ENCODE results near the gene HHLA2.

HHLA2 gene

DNA sequence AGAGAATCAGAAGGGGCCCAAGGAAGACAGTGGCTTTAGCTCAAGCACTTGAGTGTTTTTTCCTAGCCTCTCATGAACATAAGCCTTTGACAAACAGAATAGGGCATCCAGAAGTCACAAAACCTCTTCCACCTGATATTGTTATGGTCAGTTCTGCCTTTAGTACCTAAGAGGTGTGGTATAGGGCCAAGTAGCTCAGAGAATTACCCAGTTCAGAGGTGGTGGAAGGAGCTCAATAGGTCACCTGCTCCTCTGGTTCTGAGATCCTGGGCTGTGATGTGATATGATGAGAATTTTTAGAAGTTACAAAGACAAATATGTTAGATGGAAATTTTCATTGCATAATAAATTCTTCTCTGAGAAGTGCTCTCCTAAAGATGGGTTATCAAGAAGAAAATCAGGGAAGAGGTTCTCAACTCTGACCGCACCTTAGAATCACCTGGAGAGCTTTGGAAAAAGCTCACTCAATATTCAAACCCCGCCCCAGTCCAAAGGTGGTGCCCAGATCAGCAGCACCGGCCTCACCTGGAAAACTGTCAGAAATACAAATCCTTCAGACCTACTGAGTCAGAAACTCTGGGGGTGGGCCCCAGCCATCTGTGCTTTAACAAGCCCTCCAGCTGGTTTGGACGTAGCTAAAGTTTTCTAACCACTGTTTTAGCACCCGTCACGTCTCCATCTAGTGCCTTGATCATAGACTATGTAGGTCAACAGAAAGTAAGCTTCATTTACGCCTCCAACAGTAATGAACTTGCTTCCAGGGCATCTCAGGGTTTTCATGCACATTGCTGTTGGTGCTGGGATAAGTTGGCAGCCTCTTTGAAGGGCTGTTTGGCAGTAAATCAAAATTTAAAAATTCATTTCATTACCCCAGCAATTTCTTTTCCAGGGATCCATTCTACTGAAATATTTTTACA, 112.8 kb downstream of the HHLA2 start:
- no peak overlapping the region for H3K4me3 ChIP-seq (ENCODE audit: control insufficient read depth in 1 of 7, extremely low read depth in 1 of 7, insufficient read depth in 4 of 7, low read depth in 2 of 7, low read length in 6 of 7)
- H3K4me1 ChIP-seq (ENCODE audit: control extremely low read depth in 1 of 4, control insufficient read depth in 4 of 4, insufficient read depth in 4 of 4, low read length in 3 of 4), result peaks cover 0 to 27% (median 10%) of the 10 kb centered on the region in 4 experiments
- no peak overlapping the region for H3K27ac ChIP-seq (ENCODE audit: insufficient read depth in 1 of 2, low read depth in 1 of 2, low read length in 2 of 2, poor library complexity in 1 of 2, severe bottlenecking in 2 of 2)
- no peaks in the 10 kb centered on the region for H3K36me3 ChIP-seq (ENCODE audit: control insufficient read depth in 4 of 4, insufficient read depth in 4 of 4, low read length in 3 of 4)
- peaks cover 0 to 3% (median 0%) of the 10 kb centered on the region in 5 experiments for H3K9me3 ChIP-seq (ENCODE audit: control extremely low read depth in 1 of 5, control insufficient read depth in 4 of 5, insufficient read depth in 2 of 5, low read depth in 1 of 5, low read length in 4 of 5)
- no peak for DNase-seq
- POLR2A ChIA-PET, result no interaction called here
- 96% methylated on average over 7 of the region's 7 CpGs for WGBS (ENCODE audit: insufficient coverage)
- CTCF ChIA-PET, result no interaction called here
- no peaks in the 10 kb centered on the region for H3K27me3 ChIP-seq (replicated peaks in 2 of 5; ENCODE audit: control insufficient read depth in 4 of 5, insufficient read depth in 5 of 5, low read length in 4 of 5)

DNA sequence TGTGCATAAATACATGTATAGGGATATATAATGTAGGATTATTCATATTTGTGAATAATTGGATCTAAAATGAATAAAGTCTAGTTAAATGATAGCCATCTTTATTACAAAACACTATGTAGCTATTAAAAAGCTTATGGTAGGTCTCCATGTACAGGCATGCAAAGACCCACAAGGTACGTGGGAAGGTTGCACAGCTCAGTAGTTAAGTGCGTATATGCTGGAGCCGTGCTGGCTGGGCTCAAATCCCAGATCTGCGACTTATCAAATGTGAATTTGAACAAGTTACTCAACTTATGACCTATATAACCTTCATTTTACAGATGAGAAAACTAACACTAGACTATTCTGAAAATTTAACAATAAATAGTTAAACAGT, 113.4 kb downstream of the HHLA2 start:
- Histone ChIP-seq H3K4me3 (ENCODE audit: control insufficient read depth in 1 of 7, extremely low read depth in 1 of 7, insufficient read depth in 4 of 7, low read depth in 2 of 7, low read length in 6 of 7) (no peak overlapping the region), H3K27me3 (replicated peaks in 2 of 5; ENCODE audit: control insufficient read depth in 4 of 5, insufficient read depth in 5 of 5, low read length in 4 of 5) (no peaks in the 10 kb centered on the region), H3K4me1 (ENCODE audit: control extremely low read depth in 1 of 4, control insufficient read depth in 4 of 4, insufficient read depth in 4 of 4, low read length in 3 of 4) (peaks cover 0 to 27% (median 10%) of the 10 kb centered on the region in 4 experiments), H3K9me3 (ENCODE audit: control extremely low read depth in 1 of 5, control insufficient read depth in 4 of 5, insufficient read depth in 2 of 5, low read depth in 1 of 5, low read length in 4 of 5) (peaks cover 0 to 3% (median 0%) of the 10 kb centered on the region in 5 experiments), H3K27ac (ENCODE audit: insufficient read depth in 1 of 2, low read depth in 1 of 2, low read length in 2 of 2, poor library complexity in 1 of 2, severe bottlenecking in 2 of 2) (no peak overlapping the region), H3K36me3 (ENCODE audit: control insufficient read depth in 4 of 4, insufficient read depth in 4 of 4, low read length in 3 of 4) (no peaks in the 10 kb centered on the region)
- DNase-seq, result no peak
- ChIA-PET POLR2A (no interaction called here), CTCF (no interaction called here)
- WGBS (ENCODE audit: insufficient coverage), result 100% methylated on average over 2 of the region's 4 CpGs

DNA sequence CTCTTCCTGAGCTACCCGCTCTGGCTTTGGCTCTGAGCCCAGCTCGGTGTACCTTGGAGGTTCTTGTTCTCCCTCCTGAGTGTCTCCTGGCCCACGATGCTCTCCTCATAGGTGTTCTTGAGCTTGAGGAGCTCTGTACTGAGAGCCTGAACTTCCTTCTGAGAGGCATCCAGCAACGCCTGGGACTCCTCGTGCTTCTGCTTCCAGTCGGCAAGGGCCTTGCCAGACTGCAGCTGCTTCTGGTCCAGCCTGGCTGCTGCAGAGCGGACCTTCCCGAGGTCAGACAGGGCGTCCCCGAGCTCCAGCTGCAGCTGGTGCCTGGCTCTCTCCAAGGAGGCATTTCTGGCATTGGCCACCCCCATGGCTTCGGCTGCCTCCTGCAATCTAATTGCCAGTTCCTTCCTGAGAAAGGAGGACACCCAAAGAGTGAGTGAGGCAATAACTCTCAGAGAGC, 114.2 kb downstream of the HHLA2 start:
- POLR2A ChIA-PET, result no interaction called here
- Histone ChIP-seq H3K27ac (ENCODE audit: insufficient read depth in 1 of 2, low read depth in 1 of 2, low read length in 2 of 2, poor library complexity in 1 of 2, severe bottlenecking in 2 of 2) (no peak overlapping the region), H3K27me3 (replicated peaks in 2 of 5; ENCODE audit: control insufficient read depth in 4 of 5, insufficient read depth in 5 of 5, low read length in 4 of 5) (no peaks in the 10 kb centered on the region), H3K4me1 (ENCODE audit: control extremely low read depth in 1 of 4, control insufficient read depth in 4 of 4, insufficient read depth in 4 of 4, low read length in 3 of 4) (peaks cover 0 to 25% (median 10%) of the 10 kb centered on the region in 4 experiments), H3K36me3 (ENCODE audit: control insufficient read depth in 4 of 4, insufficient read depth in 4 of 4, low read length in 3 of 4) (no peaks in the 10 kb centered on the region), H3K4me3 (ENCODE audit: control insufficient read depth in 1 of 7, extremely low read depth in 1 of 7, insufficient read depth in 4 of 7, low read depth in 2 of 7, low read length in 6 of 7) (no peak overlapping the region), H3K9me3 (ENCODE audit: control extremely low read depth in 1 of 5, control insufficient read depth in 4 of 5, insufficient read depth in 2 of 5, low read depth in 1 of 5, low read length in 4 of 5) (peaks cover 0 to 3% (median 0%) of the 10 kb centered on the region in 5 experiments)
- 96% methylated on average over 11 of the region's 11 CpGs for WGBS (ENCODE audit: insufficient coverage)
- CTCF ChIA-PET, result interaction anchor here (0.8 kb wide), 1 partner anchor 257 kb away, joined by 3 read pairs; no protein-coding TSS in a partner anchor
- DNase-seq, result no peak

DNA sequence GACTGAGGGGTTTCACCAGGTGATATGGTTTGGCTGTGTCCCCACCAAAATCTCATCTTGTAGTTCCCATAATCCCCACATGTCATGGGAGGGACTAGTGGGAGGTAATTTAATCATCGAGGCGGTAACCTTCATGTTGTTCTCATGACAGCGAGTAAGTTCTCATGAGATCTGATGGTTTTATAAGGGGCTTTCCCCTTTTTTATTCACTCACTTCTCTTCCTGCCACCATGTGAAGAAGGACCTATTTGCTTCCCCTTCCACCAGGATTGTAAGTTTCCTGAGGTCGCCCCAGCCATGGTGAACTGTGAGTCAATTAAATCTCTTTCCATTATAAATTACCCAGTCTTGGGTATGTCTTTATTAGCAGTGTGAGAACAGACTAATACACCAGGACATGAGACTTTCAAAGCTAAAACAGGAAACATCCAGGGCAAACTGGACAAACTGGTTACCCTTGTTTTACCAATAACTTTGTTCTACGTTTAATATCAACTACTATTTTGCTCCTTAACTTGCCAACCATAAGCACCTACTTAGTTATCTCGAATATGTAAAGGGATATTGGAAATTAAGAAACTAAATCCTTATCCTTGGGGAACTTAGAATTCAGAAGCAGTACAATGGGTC, 115.9 kb downstream of the HHLA2 start:
- DNase-seq, result no peak
- ChIA-PET POLR2A (no interaction called here), CTCF (interaction anchor here (1.0 kb wide), 1 partner anchor 32 kb away, joined by 3 read pairs; no protein-coding TSS in a partner anchor)
- Histone ChIP-seq H3K4me1 (ENCODE audit: control extremely low read depth in 1 of 4, control insufficient read depth in 4 of 4, insufficient read depth in 4 of 4, low read length in 3 of 4) (peaks cover 0 to 10% (median 6%) of the 10 kb centered on the region in 4 experiments), H3K36me3 (ENCODE audit: control insufficient read depth in 4 of 4, insufficient read depth in 4 of 4, low read length in 3 of 4) (no peaks in the 10 kb centered on the region), H3K4me3 (ENCODE audit: control insufficient read depth in 1 of 7, extremely low read depth in 1 of 7, insufficient read depth in 4 of 7, low read depth in 2 of 7, low read length in 6 of 7) (no peak overlapping the region), H3K9me3 (ENCODE audit: control extremely low read depth in 1 of 5, control insufficient read depth in 4 of 5, insufficient read depth in 2 of 5, low read depth in 1 of 5, low read length in 4 of 5) (peaks cover 0 to 3% (median 0%) of the 10 kb centered on the region in 5 experiments), H3K27me3 (replicated peaks in 2 of 5; ENCODE audit: control insufficient read depth in 4 of 5, insufficient read depth in 5 of 5, low read length in 4 of 5) (no peaks in the 10 kb centered on the region), H3K27ac (ENCODE audit: insufficient read depth in 1 of 2, low read depth in 1 of 2, low read length in 2 of 2, poor library complexity in 1 of 2, severe bottlenecking in 2 of 2) (no peak overlapping the region)
- no CpG with 5 or more reads among the region's 6 CpGs for WGBS (ENCODE audit: insufficient coverage)

- ChIA-PET POLR2A (no interaction called here), CTCF (interaction anchor here (0.6 to 1.2 kb wide), 2 partner anchors 10 to 73 kb away, joined by 3 read pairs; no protein-coding TSS in a partner anchor)
- Histone ChIP-seq H3K9me3 (ENCODE audit: control extremely low read depth in 1 of 5, control insufficient read depth in 4 of 5, insufficient read depth in 2 of 5, low read depth in 1 of 5, low read length in 4 of 5) (peaks cover 0 to 3% (median 0%) of the 10 kb centered on the region in 5 experiments), H3K36me3 (ENCODE audit: control insufficient read depth in 4 of 4, insufficient read depth in 4 of 4, low read length in 3 of 4) (no peaks in the 10 kb centered on the region), H3K27me3 (replicated peaks in 2 of 5; ENCODE audit: control insufficient read depth in 4 of 5, insufficient read depth in 5 of 5, low read length in 4 of 5) (no peaks in the 10 kb centered on the region), H3K4me3 (ENCODE audit: control insufficient read depth in 1 of 7, extremely low read depth in 1 of 7, insufficient read depth in 4 of 7, low read depth in 2 of 7, low read length in 6 of 7) (no peak overlapping the region), H3K27ac (ENCODE audit: insufficient read depth in 1 of 2, low read depth in 1 of 2, low read length in 2 of 2, poor library complexity in 1 of 2, severe bottlenecking in 2 of 2) (no peak overlapping the region), H3K4me1 (ENCODE audit: control extremely low read depth in 1 of 4, control insufficient read depth in 4 of 4, insufficient read depth in 4 of 4, low read length in 3 of 4) (no peaks in the 10 kb centered on the region)
- no peak for DNase-seq
- 97% methylated on average over 3 of the region's 5 CpGs for WGBS (ENCODE audit: insufficient coverage)
Observed at GRCh38 chr3:108414007-108414406, 117.7 kb downstream of the HHLA2 start.

GRCh38 chr3:108415661-108416060, 119.3 kb downstream of the HHLA2 start:
- H3K27me3 ChIP-seq (replicated peaks in 2 of 5; ENCODE audit: control insufficient read depth in 4 of 5, insufficient read depth in 5 of 5, low read length in 4 of 5), result no peaks in the 10 kb centered on the region
- ChIA-PET CTCF (no interaction called here), POLR2A (no interaction called here)
- H3K9me3 ChIP-seq (ENCODE audit: control extremely low read depth in 1 of 5, control insufficient read depth in 4 of 5, insufficient read depth in 2 of 5, low read depth in 1 of 5, low read length in 4 of 5), result peaks cover 0 to 1% (median 0%) of the 10 kb centered on the region in 5 experiments
- DNase-seq, result peak in 2 of 3 donors; percentile 45 to 56
- 62% methylated on average over 2 of the region's 3 CpGs for WGBS (ENCODE audit: insufficient coverage)
- H3K27ac ChIP-seq (ENCODE audit: insufficient read depth in 1 of 2, low read depth in 1 of 2, low read length in 2 of 2, poor library complexity in 1 of 2, severe bottlenecking in 2 of 2), result no peak overlapping the region
- no peak overlapping the region for H3K4me3 ChIP-seq (ENCODE audit: control insufficient read depth in 1 of 7, extremely low read depth in 1 of 7, insufficient read depth in 4 of 7, low read depth in 2 of 7, low read length in 6 of 7)
- no peaks in the 10 kb centered on the region for H3K36me3 ChIP-seq (ENCODE audit: control insufficient read depth in 4 of 4, insufficient read depth in 4 of 4, low read length in 3 of 4)
- H3K4me1 ChIP-seq (ENCODE audit: control extremely low read depth in 1 of 4, control insufficient read depth in 4 of 4, insufficient read depth in 4 of 4, low read length in 3 of 4), result no peaks in the 10 kb centered on the region

Measured in common myeloid progenitor, CD34-positive (primary cell).